Upper lobe of right lung (tissue), 1 donor: ENCODE results near the gene RAD50. TPM values are rescaled to one million over a fixed set of nuclear protein-coding genes. Genes with fewer than 3 reads are reported as not detected.
"Not testable (repeated sequence)": the region's sequence is repeated elsewhere in the genome, so short reads cannot be mapped to it uniquely, and the experiment has no call there.

Experiments
- ATAC-seq: fragments of 200-7000 bp; cut with Tn5 transposase; one replicate; pipeline ENCODE4 v1.9.1; 2020; ENCODE audit warnings: mild to moderate bottlenecking, moderate library complexity
- DNase-seq: peaks from one replicate; pipeline ENCODE4 v3.0.0-alpha.2; 2020
- H3K27ac ChIP-seq: fragments of 200-600 bp; one replicate; pipeline ENCODE4 v1.8.0; 2022
- H3K27me3 ChIP-seq: fragments of 200-600 bp; one replicate; pipeline ENCODE4 v1.8.0; 2022; ENCODE audit warnings: mild to moderate bottlenecking
- H3K36me3 ChIP-seq: fragments of 200-600 bp; one replicate; pipeline ENCODE4 v1.8.0; 2022
- H3K4me1 ChIP-seq: fragments of 200-600 bp; one replicate; pipeline ENCODE4 v1.8.0; 2022
- H3K4me3 ChIP-seq: fragments of 200-600 bp; one replicate; pipeline ENCODE4 v1.8.0; 2022; ENCODE audit warnings: mild to moderate bottlenecking
- H3K9me3 ChIP-seq: fragments of 200-600 bp; one replicate; pipeline ENCODE4 v1.8.0; 2022
- CTCF ChIP-seq: fragments of 200-600 bp; IDR thresholded peaks from one replicate; pipeline ENCODE4 v1.8.0; 2022; ENCODE audit warnings: antibody characterized with exemption
- intact Hi-C: fragments of 100-400 bp; cut with DNase I; formaldehyde crosslinking; loops from one replicate; pipeline ENCODE4 v1.11.0; 2022
- total RNA-seq: library from RNA; stranded (reverse); fragmentation: NEBNext Ultra II Directional; extraction: Animal tissue kit (Norgen Biotek cat#: 25700); gene quantifications from one replicate; pipeline ENCODE4 v1.2.1, GENCODE V29; 2021
- donor health status: DM: no; HTN: yes; CAD: no; lungs with severe emphysema.

RAD50 gene
- total RNA-seq, 1 donor from 2014 or later = 32.8 TPM

DNA sequence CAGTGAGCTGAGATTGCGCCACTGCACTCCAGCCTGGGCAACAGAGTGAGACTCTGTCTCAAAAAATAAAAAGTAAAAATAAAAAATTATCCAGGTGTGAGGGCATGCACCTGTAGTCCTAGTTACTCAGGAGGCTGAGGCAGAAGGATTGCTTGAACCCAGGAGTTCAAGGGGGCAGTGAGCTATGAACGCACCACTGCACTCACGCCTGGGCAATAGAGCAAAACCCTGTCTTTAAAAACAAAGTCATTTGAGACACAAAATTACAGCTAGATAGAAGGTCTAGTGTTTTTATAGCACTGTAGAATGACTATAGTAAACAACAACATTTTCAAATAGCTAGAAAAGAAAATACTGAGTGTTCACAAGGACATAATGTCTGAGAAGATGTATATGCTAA lies 133.4 kb downstream of the RAD50 start:
- Histone ChIP-seq H3K27ac (no peak overlapping the region), H3K4me3 (no peak overlapping the region), H3K27me3 (no peaks in the 10 kb centered on the region), H3K36me3 (no peaks in the 10 kb centered on the region), H3K4me1 (no peaks in the 10 kb centered on the region), H3K9me3 (no peaks in the 10 kb centered on the region)
- no peak for TF ChIP-seq CTCF
- DNase-seq = no peak
- ATAC-seq = no peak
- intact Hi-C loops = no loop called here

DNA sequence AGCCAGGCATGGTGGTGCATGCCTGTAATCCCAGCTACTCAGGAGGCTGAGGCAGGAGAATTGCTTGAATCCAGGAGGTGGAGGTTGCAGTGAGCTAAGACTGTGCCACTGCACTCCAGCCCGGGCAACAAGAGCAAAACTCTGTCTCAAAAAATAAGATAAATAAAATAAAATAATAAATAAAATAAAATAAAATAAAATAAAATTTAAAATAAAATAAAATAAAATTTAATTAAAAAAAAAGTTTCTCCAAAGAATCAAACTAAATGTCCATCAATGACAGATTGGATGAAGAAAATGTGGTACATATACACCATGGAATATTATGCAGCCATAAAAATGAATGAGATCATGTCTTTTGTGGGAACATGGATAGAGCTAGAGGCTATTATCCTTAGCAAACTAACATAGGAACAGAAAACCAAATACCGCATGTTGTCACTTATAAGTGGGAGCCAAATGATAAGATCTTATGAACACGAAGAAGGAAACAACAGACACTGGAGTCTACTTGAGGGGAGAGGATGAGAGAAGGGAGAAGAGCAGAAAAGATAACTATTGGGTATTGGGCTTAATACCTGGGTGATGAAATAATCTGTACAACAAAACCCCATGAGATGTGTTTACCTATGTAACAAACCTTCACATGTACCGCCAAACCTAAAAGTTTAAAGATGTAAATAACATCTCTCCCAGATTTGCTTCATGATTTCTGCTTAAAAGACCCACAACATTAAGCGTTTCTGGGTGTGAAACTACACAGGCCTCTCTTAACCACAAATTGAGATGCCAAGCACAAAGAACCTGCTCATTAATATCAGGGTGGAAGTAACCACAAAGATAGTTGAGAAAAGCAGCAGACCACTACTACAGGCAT lies 135.2 kb downstream of the RAD50 start:
- ATAC-seq, intact Hi-C loops: not testable (repeated sequence)

DNA sequence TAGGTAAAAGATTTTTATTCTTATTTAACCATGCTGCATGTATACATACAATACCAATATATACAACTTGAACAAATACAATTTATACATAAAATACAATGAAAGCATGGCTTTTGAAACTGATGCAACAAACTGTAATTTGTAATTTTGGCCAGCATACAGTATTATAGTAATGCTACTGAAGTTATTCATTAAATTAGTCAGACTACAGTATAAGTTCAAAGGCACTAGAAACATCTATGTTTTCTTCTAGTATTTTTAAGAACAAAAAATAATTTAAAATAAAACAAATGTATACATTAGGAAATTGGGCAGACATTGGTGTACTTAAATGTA lies 135.8 kb downstream of the RAD50 start:
- ATAC-seq = no peak
- H3K27me3 ChIP-seq = no peaks in the 10 kb centered on the region
- H3K4me1 ChIP-seq = no peaks in the 10 kb centered on the region
- H3K27ac ChIP-seq = no peak overlapping the region
- H3K36me3 ChIP-seq = peaks cover 6% of the 10 kb centered on the region
- H3K4me3 ChIP-seq = no peak overlapping the region
- no peak for DNase-seq
- TF ChIP-seq CTCF = no peak
- no peaks in the 10 kb centered on the region for H3K9me3 ChIP-seq
- intact Hi-C loops = no loop called here

More for the DNA sequence above, 135.2 kb downstream of the RAD50 start:
- not testable (repeated sequence) for H3K4me1 ChIP-seq, H3K27me3 ChIP-seq, DNase-seq, H3K9me3 ChIP-seq, H3K27ac ChIP-seq, H3K36me3 ChIP-seq, H3K4me3 ChIP-seq

Other genes with a start within 250 kb of the RAD50 start
- gene SLC22A5, start 187.3 kb upstream of the RAD50 start, total RNA-seq = 10.2 TPM
- 59.5 TPM for gene IRF1, start 66.2 kb upstream of the RAD50 start, total RNA-seq
- not detected for gene IL5, start 13.5 kb upstream of the RAD50 start, total RNA-seq
- not detected for gene IL13, start 101.2 kb downstream of the RAD50 start, total RNA-seq
- gene IL4, start 117.0 kb downstream of the RAD50 start, total RNA-seq = not detected
- 10.5 TPM for gene KIF3A, start 180.6 kb downstream of the RAD50 start, total RNA-seq
- 0.55 TPM for gene CCNI2, start 190.4 kb downstream of the RAD50 start, total RNA-seq
- gene SEPTIN8, start 220.3 kb downstream of the RAD50 start, total RNA-seq = 42.6 TPM